Natural killer cell (primary cell): ENCODE measurements around the gene TBKBP1. TPM values are rescaled to one million over a fixed set of nuclear protein-coding genes. Genes with fewer than 3 reads are reported as not detected.

Source experiments
- ATAC-seq, 3 donors: fragments of 150-1000 bp in 2 of 3; fragments of 200-7000 bp in 1 of 3; cut with Tn5 transposase; 1 replicate in 1 of 3; 2 replicates in 2 of 3; pipeline ENCODE4 v1.10.0; 2021; ENCODE audit warnings: mild to moderate bottlenecking in 2 of 3, moderate library complexity in 2 of 3
- DNase-seq, 2 donors: peaks; one replicate each; pipeline versions ENCODE4 v3.0.0 to v3.0.0-alpha.2; 2013 to 2021; ENCODE audit warnings: mixed read lengths in 1 of 2
- H3K27ac ChIP-seq: one replicate; pipeline ENCODE4 v1.5.1; 2013; ENCODE audit warnings: mild to moderate bottlenecking, low read length
- H3K27me3 ChIP-seq: one replicate; pipeline ENCODE4 v1.6.1; 2013; ENCODE audit warnings: low read length; ENCODE audit not compliant: control insufficient read depth, insufficient read depth
- H3K36me3 ChIP-seq: one replicate; pipeline ENCODE4 v1.6.1; 2013; ENCODE audit warnings: low read length; ENCODE audit not compliant: control insufficient read depth, insufficient read depth
- H3K4me1 ChIP-seq: one replicate; pipeline ENCODE4 v1.6.1; 2013; ENCODE audit warnings: low read length; ENCODE audit not compliant: control insufficient read depth, insufficient read depth
- H3K4me3 ChIP-seq: one replicate; pipeline ENCODE4 v1.5.1; 2013; ENCODE audit warnings: low read length
- H3K9me3 ChIP-seq: one replicate; pipeline ENCODE4 v1.6.1; 2013; ENCODE audit warnings: low read length; ENCODE audit not compliant: control insufficient read depth, insufficient read depth
- H3K27ac Mint-ChIP-seq, 2 donors: one replicate each; pipeline ENCODE4 v1.8.0; 2022; ENCODE audit warnings: mild to moderate bottlenecking in 2 of 2, mixed read lengths in 2 of 2, moderate library complexity in 1 of 2
- H3K27me3 Mint-ChIP-seq, 2 donors: one replicate each; pipeline ENCODE4 v1.8.0; 2022; ENCODE audit warnings: low read depth in 2 of 2, mixed read lengths in 2 of 2
- H3K36me3 Mint-ChIP-seq: one replicate; pipeline ENCODE4 v1.8.0; 2022; ENCODE audit warnings: mixed read lengths
- H3K4me1 Mint-ChIP-seq, 2 donors: one replicate each; pipeline ENCODE4 v1.8.0; 2022; ENCODE audit warnings: mixed read lengths in 2 of 2
- H3K4me3 Mint-ChIP-seq: one replicate; pipeline ENCODE4 v1.8.0; 2022; ENCODE audit warnings: mild to moderate bottlenecking, moderate library complexity, mixed read lengths
- H3K9me3 Mint-ChIP-seq, 2 donors: one replicate each; pipeline ENCODE4 v1.8.0; 2022; ENCODE audit warnings: mixed read lengths in 2 of 2
- CTCF ChIP-seq: fragments of 200-600 bp; IDR thresholded peaks from one replicate; pipeline ENCODE4 v1.8.0; 2022; ENCODE audit warnings: antibody characterized with exemption
- WGBS: methylation state at CpG from one replicate; pipeline ENCODE4 v1.1.7; 2013; ENCODE audit warnings: missing lambda C conversion rate; ENCODE audit not compliant: insufficient coverage; 5-methylcytosine and 5-hydroxymethylcytosine counted together
- intact Hi-C: fragments of 100-400 bp; cut with micrococcal nuclease; formaldehyde crosslinking; loops from one replicate; pipeline ENCODE4 v1.14.2; 2022
- total RNA-seq, 4 donors: library from RNA; stranded (reverse); fragments of 120-200 nt in 1 of 4; gene quantifications; one replicate each; pipeline versions ENCODE4 v1.2.3 to v1.2.4, GENCODE V29; 2013 to 2022

Gene TBKBP1
- total RNA-seq, 3 donors from 2014 or later (not counting 1 experiment from before 2014, with no cell fraction given): 21.4 to 38.9 (median 37.6) TPM

DNA sequence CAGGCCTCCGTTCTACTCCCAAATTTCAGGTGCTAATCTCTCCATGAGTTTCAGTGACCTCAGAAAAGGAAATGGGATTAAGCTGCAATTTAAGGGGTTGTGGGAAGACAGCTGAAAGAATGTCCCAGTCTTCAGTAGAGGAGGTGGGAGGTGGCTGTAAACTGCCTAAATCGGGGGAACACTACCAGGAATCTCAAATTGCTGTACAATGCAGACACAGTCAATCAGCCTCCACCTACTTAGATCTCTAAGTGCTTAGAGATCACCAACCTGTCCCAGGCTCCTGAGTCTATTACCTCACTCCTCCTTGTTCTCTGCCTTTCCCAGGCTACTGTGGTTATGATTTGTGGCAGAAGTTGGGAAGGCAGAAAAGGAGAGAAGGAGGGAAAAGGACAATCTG is 30.7 kb downstream of the TBKBP1 start:
- no peaks in the 10 kb centered on the region for H3K27me3 ChIP-seq
- no peaks in the 10 kb centered on the region for H3K9me3 Mint-ChIP-seq
- H3K36me3 Mint-ChIP-seq: no peaks in the 10 kb centered on the region
- H3K4me1 Mint-ChIP-seq: peaks cover 66 to 80% of the 10 kb centered on the region in 2 donors
- no peak for TF ChIP-seq CTCF
- no peak for DNase-seq
- H3K4me1 ChIP-seq: peaks cover 90% of the 10 kb centered on the region
- H3K9me3 ChIP-seq: no peaks in the 10 kb centered on the region
- H3K36me3 ChIP-seq: no peaks in the 10 kb centered on the region
- peak overlapping the region; percentile 24 to 94 for H3K27ac Mint-ChIP-seq
- WGBS: 86% methylated on average over 2 of the region's 2 CpGs
- ATAC-seq: no peak
- intact Hi-C loops: no loop called here
- H3K4me3 Mint-ChIP-seq: peak overlapping the region; percentile 57
- no peaks in the 10 kb centered on the region for H3K27me3 Mint-ChIP-seq
- H3K4me3 ChIP-seq: no peak overlapping the region
- no peak overlapping the region for H3K27ac ChIP-seq

DNA sequence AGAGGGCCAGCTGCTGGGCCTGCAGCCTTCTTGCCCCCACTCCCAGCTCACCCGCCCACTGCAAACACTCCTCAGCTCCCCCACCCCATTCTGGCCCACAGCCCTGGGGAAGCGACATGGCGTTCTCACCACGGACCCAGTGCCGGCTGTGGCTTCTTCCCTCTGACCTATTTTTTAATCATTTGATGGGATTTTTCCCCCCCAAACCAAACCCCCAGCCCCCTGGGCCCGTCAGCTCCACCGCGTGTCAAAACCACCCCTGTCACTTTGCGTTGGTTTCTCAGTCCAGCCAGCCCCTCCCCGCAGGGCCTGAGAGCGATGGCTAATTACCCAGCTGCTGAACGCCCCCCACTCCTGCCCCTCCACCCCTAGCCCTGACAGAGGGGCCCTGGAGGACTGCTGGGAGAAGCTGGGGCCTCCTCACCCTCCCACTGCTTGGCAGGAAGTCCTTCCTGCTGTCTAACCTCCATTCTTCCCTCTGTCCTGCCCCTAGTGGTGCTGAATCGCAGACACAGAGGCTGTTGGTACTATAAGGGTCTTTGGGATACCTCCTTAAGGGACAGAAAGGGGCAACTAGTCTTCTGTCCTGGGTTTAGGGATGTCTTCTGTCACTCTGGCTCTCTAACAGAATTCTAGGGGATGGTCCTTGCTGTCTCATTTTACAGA is 31.6 kb downstream of the TBKBP1 start:
- DNase-seq: no peak
- H3K27ac Mint-ChIP-seq: peak overlapping the region; percentile 24 to 94
- Histone ChIP-seq H3K9me3 (no peaks in the 10 kb centered on the region), H3K36me3 (no peaks in the 10 kb centered on the region), H3K27me3 (no peaks in the 10 kb centered on the region), H3K4me3 (no peak overlapping the region), H3K4me1 (peaks cover 90% of the 10 kb centered on the region), H3K27ac (peak overlapping the region; percentile 40)
- H3K27me3 Mint-ChIP-seq: no peaks in the 10 kb centered on the region
- H3K4me1 Mint-ChIP-seq: peaks cover 66 to 80% of the 10 kb centered on the region in 2 donors
- TF ChIP-seq CTCF: no peak
- H3K4me3 Mint-ChIP-seq: peak overlapping the region; percentile 57
- no peaks in the 10 kb centered on the region for H3K36me3 Mint-ChIP-seq
- ATAC-seq: peak in 2 of 3 donors; percentile 4 to 35
- 44% methylated on average over 13 of the region's 13 CpGs for WGBS
- no peaks in the 10 kb centered on the region for H3K9me3 Mint-ChIP-seq
- intact Hi-C loops: no loop called here

GRCh38 chr17:47726796-47727703 is 33.1 kb downstream of the TBKBP1 start:
- Mint-ChIP-seq H3K9me3 (no peaks in the 10 kb centered on the region), H3K4me1 (peaks cover 72 to 80% of the 10 kb centered on the region in 2 donors), H3K4me3 (peak overlapping the region; percentile 29), H3K27me3 (no peaks in the 10 kb centered on the region), H3K27ac (peak overlapping the region; percentile 24 to 94), H3K36me3 (no peaks in the 10 kb centered on the region)
- WGBS: 86% methylated on average over 12 of the region's 12 CpGs
- TF ChIP-seq CTCF: no peak
- no peak for ATAC-seq
- no peak for DNase-seq
- Histone ChIP-seq H3K4me1 (peaks cover 88% of the 10 kb centered on the region), H3K27ac (no peak overlapping the region), H3K4me3 (no peak overlapping the region), H3K9me3 (no peaks in the 10 kb centered on the region), H3K36me3 (no peaks in the 10 kb centered on the region), H3K27me3 (no peaks in the 10 kb centered on the region)
- intact Hi-C loops: no loop called here
